Measurements from ENCODE around the gene ME2.
A peak's percentile ranks its signal among the peaks of the same experiment; 100 is the strongest.
"Not testable (repeated sequence)": the region's sequence is repeated elsewhere in the genome, so short reads cannot be mapped to it uniquely, and the experiment has no call there.

The ME2 gene

DNA sequence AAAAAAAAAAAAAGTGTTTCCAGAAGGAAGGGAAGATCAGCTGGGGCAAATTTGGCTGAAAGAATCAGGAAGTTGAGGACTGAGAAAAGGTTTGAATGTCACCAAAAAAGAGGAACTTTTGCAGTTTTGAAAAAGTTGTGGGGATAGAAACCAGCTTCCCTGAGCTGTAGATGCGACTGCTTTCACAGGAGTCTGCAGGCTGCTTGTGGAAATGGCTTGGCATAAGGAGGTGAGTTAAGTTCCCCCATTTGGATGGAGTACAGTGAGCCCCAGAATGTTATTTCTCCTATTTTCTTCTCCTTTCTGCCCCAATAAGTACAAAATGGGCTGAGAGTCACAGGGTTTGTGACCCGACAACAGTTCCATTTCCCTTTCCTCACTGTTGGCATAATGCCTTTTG, 16.5 kb upstream of the ME2 start:
- FAIRE-seq, result no peak

DNA sequence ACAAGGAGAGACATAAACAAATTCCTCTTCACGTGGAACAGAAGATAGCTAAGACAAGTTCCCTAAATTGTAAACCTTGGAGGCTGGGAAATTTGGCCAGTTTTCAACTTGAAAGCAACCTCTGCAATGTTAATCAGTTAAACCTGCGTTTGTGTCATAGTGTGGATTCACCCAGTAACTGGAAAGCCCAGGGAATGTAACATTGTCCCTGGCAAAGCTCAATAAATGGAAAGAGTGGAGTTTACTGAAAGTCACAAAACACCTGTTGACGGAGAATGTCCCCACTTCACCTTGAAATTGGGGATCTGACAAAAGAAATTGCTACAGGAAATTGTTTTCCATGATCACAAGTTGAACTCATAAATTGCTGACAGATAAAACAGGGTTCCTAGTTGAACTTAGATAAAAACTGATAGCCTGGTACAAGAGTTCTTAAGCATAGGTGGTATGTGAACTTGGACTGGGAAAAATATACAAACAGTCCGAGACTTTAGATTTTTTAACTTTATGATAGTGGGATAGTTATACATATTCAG, 15.0 kb upstream of the ME2 start:
- FAIRE-seq, result no peak

DNA sequence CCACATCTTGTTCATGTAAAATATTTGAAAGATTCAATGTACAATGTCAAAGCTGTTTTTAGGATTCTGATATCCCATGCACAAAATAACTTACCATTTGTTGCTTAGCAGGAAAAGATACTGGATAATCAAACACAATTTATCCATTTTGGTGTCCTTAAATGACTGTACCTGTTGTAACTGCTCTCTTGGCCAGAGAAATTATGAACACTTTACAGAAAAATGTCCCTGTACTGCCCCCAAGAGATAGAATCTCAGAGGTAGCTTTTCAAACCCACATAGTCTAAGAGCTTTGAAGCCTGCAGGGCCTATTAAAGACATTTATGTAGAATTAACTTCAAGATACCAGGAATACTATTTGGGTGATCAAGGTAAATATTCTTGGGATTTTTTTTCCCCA, 12.2 kb upstream of the ME2 start:
- FAIRE-seq, result no peak

DNA sequence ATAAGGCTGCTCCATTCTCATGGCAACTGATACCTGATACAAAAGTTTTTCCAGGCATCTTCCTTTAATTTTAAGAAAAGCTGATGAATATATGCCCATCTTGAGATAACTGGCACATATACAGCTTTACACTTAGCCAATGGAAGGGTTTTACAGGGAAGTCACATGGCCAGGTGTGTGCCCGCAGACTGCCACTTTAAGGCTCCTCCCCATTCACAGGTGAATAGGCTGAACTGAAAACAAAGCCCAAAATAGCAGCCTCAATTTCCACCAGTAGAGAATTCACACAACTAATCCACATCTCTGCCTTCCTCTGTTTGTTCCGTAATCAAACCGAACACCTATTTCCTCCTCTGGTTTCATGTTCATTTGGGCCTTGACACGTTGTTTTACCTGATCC, 9.8 kb upstream of the ME2 start:
- no peak for FAIRE-seq

- FAIRE-seq, result peak; percentile 53
Observed at GRCh38 chr18:50870138-50870845, 8.6 kb upstream of the ME2 start.

- no peak for FAIRE-seq
Observed at GRCh38 chr18:50871846-50872245, 7.1 kb upstream of the ME2 start.

- no peak for FAIRE-seq
Observed at GRCh38 chr18:50875966-50876536, 2.9 kb upstream of the ME2 start.

DNA sequence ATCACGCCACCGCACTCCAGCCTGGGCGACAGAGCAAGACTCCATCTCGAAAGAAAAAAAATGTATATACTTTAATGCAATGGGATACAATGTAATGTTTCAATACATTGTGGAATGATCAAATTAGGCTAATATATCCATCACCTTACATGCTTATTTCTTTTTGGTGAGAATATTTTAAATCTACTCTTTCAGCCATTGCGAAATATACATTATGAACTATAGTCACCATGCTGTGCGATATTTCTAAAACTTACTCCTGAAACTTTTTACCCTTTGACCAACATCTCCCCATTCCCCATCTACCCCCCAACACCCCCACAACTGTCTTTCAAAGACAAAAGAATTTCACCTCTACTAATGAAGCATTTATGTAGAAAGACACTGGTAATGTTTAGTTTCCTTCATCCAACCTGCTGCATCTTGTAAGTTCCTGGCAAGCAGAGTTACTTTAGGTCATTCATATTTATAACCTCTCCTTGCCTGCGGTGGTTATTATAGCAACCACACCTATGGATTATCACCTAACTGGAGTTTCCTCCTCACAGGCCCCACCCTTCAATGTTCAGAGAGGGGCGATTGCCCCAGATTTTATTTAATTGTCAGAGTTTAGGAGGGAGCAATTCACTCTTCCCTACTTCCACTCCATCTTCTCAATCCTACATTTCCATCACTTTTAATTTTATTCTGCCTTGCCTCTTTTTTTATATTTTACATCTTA, 1.2 kb upstream of the ME2 start:
- no peak for FAIRE-seq

DNA sequence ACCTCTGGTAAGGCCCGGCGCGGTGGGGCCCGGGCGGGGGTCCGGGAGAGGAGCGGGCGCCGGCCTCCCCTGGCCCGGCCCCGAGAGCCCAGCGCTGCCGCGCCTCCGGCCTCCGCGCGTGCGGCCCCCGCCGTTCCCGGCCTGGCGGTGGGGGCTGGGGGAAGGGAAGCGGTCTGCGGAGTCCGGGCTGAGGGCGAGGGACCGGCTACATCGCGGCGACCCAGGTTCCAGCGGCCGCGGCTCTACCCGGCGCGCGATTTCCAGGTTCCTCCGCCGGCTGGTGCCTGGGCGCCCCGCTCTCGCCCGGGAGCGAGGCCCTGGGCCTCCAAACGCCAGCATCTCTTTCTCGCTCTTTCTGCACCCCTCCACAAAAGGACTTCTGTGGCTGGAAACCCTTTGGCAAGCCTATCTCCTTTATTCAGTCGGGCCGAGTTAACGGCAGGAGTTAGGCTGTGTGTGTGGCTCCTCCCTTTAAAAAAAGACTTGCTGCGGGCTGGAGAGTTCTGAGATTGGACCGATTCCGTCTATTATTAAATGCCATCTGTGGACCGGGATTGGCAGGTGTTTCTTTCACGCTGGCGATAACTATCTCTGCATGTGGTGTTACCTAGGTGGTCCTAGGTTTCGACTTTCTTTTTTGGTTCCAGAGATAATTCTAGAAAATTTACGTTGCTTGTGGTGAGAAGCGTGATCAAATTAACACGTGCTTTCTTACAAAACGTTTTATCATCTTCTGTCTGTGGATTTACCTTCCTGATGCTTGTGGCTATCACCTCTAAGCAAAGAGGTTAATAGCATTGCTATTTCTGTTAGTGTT, 592 bp downstream of the ME2 start:
- no peak for FAIRE-seq

- FAIRE-seq, result no peak
Observed at GRCh38 chr18:50880119-50880465, 1.2 kb downstream of the ME2 start.

GRCh38 chr18:50880944-50881343, 2.0 kb downstream of the ME2 start:
- FAIRE-seq, result not testable (repeated sequence)

DNA sequence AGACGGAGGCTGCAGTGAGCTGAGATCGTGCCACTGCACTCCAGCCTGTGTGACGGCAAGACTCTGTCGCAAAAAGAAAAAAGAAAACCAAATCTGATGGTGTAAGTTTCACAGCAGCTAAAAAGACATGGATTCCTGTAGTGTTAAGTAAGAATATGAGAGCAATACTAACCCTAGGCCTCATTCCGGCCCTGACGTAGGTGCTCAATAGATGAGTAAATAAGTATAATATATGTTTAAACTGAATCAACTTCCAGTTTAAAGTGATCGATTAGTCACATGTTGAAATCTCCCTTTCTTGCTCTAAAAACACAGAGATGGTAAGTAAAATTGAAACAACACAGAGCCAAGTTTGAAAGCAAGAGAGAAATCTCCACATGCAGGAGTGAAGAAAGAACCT, 8.0 kb downstream of the ME2 start:
- FAIRE-seq, result no peak

- FAIRE-seq, result no peak
Observed at GRCh38 chr18:50895350-50896045, 16.6 kb downstream of the ME2 start.

DNA sequence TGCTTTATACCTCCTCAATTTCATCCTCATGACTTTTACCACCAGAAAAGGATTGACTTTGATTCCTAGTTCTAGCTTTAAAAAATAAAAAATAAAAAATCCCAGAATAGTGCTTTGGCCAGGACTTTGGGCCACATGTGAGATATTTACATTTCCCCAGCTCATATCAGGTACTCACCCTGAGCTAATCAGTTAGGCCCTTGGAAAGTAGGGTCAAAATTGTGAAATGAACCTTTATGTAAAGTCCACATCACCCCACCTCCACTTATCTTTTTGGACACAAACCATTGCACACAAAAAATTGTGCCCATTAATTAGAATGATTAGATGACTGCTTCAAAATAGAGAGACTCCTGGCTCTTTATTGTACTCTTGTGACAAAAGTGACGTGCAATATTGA, 17.2 kb downstream of the ME2 start:
- FAIRE-seq, result no peak

DNA sequence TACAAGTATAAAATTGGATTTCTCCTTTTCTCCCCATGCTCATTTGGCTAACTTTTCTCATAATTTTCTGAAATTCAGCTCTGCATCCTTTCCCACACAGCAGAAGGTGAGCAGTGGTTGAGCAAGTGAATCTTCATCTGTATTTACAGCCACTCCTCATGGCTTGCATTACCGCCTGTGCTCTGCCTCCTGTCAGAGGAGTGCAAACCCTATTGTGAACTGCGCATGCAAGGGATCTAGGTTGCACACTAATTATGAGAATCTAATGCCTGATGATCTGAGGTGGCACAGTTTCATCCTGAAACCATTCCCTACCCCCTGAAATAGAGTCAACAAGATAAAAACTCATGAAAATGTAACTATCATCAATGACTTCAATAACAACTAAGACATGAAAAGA, 20.0 kb downstream of the ME2 start:
- no peak for FAIRE-seq

DNA sequence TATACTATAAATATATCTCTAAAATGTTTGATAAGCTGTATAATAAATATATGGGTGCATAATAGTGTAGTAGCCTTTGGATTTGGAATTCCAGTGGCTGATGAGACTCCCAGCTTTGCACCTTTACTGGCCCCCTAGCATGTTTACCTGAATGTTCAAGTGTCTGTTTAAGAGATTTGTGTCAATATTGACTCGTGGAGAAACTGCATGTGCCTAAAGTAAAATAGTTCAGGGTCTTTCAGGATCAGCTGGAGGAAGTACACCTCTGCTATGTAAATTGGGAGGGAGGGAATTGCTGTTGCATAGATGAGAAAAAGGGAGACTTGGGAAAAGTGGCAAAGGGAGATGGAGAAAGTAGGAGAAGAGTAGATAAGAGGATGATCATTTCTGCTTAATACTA, 23.9 kb downstream of the ME2 start:
- FAIRE-seq, result no peak

DNA sequence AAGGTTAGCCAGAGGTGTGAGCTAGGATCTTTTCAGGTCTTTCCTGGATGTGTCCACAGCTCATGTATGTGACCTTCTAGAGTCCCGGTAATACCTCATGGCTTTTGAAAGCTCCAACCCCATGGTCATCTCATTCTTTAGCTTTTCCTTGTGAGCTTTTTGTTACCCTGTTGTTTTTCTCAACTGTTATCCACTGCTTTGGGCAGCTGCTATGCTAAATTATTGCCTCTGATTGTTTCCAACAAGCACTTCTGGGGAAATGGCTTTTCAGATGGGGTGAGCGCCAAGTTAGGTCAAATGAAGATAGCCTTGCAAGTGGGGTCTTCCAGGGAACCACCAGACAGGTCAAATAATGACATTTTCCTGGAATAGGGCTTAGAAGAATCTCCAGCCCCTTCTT, 27.9 kb downstream of the ME2 start:
- no peak for FAIRE-seq

DNA sequence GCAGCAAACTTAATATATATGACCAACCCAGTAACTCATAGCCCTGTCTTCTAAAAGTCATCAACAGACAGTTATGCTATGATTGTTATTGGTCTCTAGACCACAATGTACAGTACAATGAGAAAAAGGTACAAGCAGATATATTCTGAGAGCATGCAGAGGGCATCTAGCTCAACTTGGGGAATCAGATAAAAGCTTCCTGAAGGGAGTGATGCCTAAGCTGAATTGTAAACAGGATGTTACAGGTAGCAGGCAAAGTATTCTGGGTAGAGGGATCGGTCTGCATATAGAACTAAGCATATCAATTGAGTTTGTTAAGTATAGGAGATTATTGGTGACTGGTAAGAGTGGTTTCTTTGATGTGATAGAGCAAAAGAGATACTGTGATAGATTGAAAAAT, 30.3 kb downstream of the ME2 start:
- no peak for FAIRE-seq

DNA sequence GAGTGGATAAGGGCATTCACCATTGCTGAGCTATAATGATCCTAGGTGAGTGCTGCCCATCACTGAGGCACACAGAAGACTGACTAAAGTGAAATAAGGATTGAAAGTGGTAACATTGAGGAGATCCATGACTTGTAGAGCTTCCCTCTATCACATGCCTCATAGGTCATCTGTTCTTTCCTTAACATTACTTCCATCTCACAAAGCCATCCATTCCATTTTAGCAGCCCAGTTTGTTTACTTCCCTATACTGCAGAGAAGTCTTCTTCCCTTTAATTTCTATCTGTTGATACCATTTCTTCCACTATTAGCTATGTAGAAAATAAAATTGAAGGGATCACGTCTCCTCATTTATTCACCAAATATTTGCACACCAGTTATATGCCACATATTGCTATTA, 32.1 kb downstream of the ME2 start:
- no peak for FAIRE-seq

- FAIRE-seq, result no peak
Observed at GRCh38 chr18:50917021-50917420, 38.1 kb downstream of the ME2 start.

DNA sequence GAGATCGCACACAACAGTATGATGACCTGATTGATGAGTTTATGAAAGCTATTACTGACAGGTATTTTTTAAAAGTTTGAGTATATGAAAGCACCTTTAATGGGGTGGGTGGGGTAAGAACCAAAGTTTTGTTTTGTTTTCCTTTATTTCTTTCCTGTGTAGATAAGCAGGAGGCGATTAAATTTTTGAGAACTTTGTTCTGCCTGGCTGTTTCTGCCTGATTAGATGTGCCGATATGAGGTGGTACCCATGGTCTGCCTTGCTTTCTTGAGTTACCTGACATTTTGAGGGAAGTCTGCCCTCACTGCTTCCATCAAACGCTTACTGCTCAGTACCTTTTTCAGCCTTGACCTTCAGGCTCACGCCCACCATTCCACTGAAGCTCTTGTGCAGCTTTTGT, 39.2 kb downstream of the ME2 start:
- no peak for FAIRE-seq

- FAIRE-seq, result no peak
Observed at GRCh38 chr18:50924372-50924771, 45.5 kb downstream of the ME2 start.

DNA sequence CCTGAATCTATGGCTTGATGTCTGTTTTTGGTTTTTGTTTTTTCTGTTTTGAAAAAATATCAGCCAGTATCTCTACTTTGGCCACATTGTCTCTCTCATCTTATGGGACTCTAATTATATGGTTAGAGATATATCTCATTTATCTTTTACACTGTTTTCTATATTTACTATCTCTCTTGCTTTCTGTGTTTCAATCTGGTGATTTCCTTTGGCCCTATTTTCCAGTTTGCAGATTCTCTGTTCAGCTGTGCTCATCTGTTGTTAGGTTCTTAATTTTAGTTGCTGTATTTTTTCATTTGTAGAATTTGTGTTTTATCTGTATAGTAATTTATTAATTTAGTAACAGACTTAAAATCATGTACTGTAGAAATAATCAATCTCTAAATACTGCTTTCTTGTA, 47.6 kb downstream of the ME2 start:
- no peak for FAIRE-seq

Data from endometrium (tissue), 2 donors.